GM21529 (cell line): ENCODE data around the gene TBXA2R.

Source experiments
- ATAC-seq: cut with Tn5 transposase; IDR thresholded peaks from one replicate; pipeline ENCODE4 v1.9.1; 2021; ENCODE audit not compliant: unreplicated experiment

TBXA2R gene

GRCh38 chr19:3620817-3621547, 14.3 kb upstream of the TBXA2R start:
- no peak for ATAC-seq

DNA sequence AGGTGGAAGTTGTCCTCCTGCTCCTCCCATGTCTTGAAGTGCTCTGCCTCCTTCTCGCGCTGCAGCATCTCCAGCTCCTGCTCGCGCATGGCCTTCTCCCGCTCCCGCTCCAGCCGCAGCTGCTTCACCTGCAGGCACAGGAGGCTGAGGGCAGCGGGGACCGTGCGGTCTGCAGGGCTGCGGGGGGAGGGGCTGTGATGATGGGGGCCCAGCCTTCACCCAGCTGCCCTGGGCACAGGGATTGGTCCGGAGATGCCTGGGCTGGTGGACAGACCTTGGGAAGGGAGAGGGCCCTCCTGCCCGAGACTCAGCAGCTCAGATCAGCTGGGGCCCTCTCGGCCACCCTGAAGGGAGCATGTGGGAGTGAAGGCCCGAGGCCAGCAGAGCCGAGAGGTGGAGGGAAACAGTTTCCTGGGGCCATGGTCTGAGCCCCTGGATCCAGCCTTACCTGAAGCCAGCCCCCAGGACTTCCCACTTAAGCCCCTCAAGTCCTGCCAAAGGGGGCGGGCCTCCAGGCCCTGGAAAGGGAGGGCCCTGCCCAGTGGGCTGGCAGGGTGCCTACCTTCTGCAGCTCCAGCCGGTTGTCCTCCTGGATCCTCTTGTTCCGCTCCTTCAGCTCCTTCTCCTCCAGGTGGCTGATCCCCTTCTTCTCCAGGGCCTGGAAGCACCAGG, 13.6 kb upstream of the TBXA2R start:
- ATAC-seq = no peak

GRCh38 chr19:3619631-3620012, 12.9 kb upstream of the TBXA2R start:
- ATAC-seq = no peak

- ATAC-seq = no peak
Observed at GRCh38 chr19:3618811-3619630, 12.3 kb upstream of the TBXA2R start.

DNA sequence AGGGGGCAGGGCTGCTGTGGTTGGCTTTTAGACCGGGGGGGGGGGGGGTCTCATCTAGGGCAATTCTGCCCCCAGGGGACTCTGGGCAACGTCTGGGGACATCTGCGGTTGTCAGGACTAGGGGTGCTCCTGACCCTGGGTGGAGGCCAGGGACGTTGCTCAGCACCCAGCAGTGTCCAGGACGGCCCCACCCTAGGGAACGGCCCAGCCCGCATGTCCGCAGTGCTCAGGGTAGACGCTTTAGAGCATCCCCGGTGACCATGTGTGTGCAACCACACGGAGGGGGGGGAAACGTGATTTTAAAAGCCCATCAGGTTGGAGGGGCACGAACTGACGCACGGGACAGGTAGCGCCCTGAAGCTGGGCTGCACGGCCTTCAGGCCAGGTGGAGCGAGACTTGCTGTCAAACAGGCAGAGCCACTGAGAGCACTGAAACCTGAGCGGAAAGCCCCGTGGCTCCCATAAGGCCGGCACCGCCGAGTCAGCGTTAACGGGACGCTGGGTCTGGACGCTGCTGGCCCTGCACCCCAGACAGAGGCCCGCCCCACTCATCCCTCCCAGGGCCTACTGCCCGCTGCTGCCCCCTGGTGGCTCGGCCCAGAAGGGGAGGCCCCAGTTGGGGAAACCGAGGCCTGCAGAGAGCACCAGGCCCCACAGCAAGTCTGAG, 11.6 kb upstream of the TBXA2R start:
- no peak for ATAC-seq

GRCh38 chr19:3617463-3617862, 10.8 kb upstream of the TBXA2R start:
- ATAC-seq = no peak

DNA sequence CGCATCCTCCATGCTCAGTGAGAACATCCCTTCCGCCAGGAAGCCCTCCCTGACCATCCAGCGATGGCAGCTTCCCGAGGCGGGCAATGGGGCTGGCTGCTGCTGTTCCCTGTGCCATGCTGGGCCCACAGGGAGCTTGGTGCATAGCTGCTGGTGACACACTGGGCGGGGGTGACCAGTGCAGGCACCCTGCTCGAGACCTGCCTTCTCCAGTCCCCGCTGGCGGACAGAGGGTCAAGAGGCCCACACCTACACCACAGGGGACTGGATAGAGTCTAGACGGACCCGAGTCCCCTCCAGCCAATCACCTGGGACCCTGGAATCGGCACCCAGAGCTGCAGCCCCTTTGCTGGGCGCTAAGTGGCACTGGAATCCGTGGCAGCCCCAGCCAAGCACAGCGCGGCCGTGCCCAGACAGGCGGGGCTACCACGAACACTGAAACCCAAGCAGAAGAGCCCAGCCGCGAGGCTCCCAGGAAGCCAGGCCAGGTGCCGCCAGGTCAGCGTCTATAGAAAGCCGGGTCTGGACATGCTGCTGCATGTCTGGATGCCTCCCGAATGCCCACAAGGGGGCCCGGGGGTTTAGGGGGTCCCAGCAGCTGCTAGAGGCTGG, 9.0 kb upstream of the TBXA2R start:
- ATAC-seq = no peak

GRCh38 chr19:3614858-3615505, 8.3 kb upstream of the TBXA2R start:
- ATAC-seq = no peak

GRCh38 chr19:3613818-3614661, 7.4 kb upstream of the TBXA2R start:
- no peak for ATAC-seq

- ATAC-seq = no peak
Observed at GRCh38 chr19:3612901-3613741, 6.4 kb upstream of the TBXA2R start.

- ATAC-seq = no peak
Observed at GRCh38 chr19:3612330-3612729, 5.7 kb upstream of the TBXA2R start.

- ATAC-seq = no peak
Observed at GRCh38 chr19:3611841-3612240, 5.2 kb upstream of the TBXA2R start.

GRCh38 chr19:3610745-3611717, 4.4 kb upstream of the TBXA2R start:
- no peak for ATAC-seq

GRCh38 chr19:3609779-3610719, 3.4 kb upstream of the TBXA2R start:
- no peak for ATAC-seq

GRCh38 chr19:3608750-3609322, 2.2 kb upstream of the TBXA2R start:
- ATAC-seq = no peak

- ATAC-seq = no peak
Observed at GRCh38 chr19:3608079-3608641, 1.5 kb upstream of the TBXA2R start.
